ENCODE results near the gene SEMA3C. TPM values are rescaled to one million over a fixed set of nuclear protein-coding genes. Genes with fewer than 3 reads are reported as not detected.

The SEMA3C gene
- polyA plus RNA-seq, 1 donor, result 124 TPM

GRCh38 chr7:80924090-80924489, 5.2 kb upstream of the SEMA3C start:
- no peak for DNase-seq

- DNase-seq, result no peak
Measured at GRCh38 chr7:80923211-80923612, 4.4 kb upstream of the SEMA3C start.

- DNase-seq, result no peak
Measured at GRCh38 chr7:80922253-80923049, 3.6 kb upstream of the SEMA3C start.

GRCh38 chr7:80921130-80921529, 2.3 kb upstream of the SEMA3C start:
- no peak for DNase-seq

GRCh38 chr7:80918399-80918798, 452 bp downstream of the SEMA3C start:
- no peak for DNase-seq

GRCh38 chr7:80916770-80917741, 1.8 kb downstream of the SEMA3C start:
- no peak for DNase-seq

GRCh38 chr7:80910228-80910627, 8.6 kb downstream of the SEMA3C start:
- DNase-seq, result no peak

- DNase-seq, result no peak
Measured at GRCh38 chr7:80908360-80908797, 10.5 kb downstream of the SEMA3C start.

GRCh38 chr7:80907612-80908011, 11.2 kb downstream of the SEMA3C start:
- DNase-seq, result no peak

- DNase-seq, result no peak
Measured at GRCh38 chr7:80907141-80907601, 11.7 kb downstream of the SEMA3C start.

- DNase-seq, result no peak
Measured at GRCh38 chr7:80905334-80905733, 13.5 kb downstream of the SEMA3C start.

GRCh38 chr7:80902716-80903308, 16.0 kb downstream of the SEMA3C start:
- no peak for DNase-seq

GRCh38 chr7:80902019-80902418, 16.8 kb downstream of the SEMA3C start:
- no peak for DNase-seq

- no peak for DNase-seq
Measured at GRCh38 chr7:80900583-80901576, 18.0 kb downstream of the SEMA3C start.

- DNase-seq, result no peak
Measured at GRCh38 chr7:80896906-80897598, 21.8 kb downstream of the SEMA3C start.

GRCh38 chr7:80895056-80895455, 23.8 kb downstream of the SEMA3C start:
- DNase-seq, result no peak

GRCh38 chr7:80891259-80891544, 27.6 kb downstream of the SEMA3C start:
- no peak for DNase-seq

- DNase-seq, result no peak
Measured at GRCh38 chr7:80890426-80891258, 28.2 kb downstream of the SEMA3C start.

- DNase-seq, result no peak
Measured at GRCh38 chr7:80889525-80889924, 29.3 kb downstream of the SEMA3C start.

GRCh38 chr7:80885757-80886156, 33.1 kb downstream of the SEMA3C start:
- no peak for DNase-seq
